Measurements from ENCODE around the gene MT1E.

DNA sequence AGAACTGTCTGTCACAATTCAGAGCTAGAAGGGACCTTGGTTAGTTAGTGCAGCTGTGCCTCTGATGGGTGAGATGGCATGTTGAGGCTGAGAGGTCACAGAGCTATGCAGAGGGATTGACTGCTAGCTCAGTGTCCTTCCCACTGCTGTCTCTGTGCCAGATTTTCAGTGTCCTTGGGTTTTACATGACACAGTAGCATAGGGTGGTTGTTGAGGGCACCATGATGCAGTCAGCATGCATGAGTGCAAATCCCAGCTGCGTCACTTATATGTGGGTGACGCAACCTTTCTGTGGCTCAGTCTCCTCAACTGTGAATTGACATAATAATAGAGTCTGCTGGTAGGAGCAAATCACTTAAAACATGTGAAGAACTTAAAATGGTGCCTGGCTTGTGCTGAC lies 15.6 kb downstream of the MT1E start:
- TF ChIP-seq, protein P1, sequence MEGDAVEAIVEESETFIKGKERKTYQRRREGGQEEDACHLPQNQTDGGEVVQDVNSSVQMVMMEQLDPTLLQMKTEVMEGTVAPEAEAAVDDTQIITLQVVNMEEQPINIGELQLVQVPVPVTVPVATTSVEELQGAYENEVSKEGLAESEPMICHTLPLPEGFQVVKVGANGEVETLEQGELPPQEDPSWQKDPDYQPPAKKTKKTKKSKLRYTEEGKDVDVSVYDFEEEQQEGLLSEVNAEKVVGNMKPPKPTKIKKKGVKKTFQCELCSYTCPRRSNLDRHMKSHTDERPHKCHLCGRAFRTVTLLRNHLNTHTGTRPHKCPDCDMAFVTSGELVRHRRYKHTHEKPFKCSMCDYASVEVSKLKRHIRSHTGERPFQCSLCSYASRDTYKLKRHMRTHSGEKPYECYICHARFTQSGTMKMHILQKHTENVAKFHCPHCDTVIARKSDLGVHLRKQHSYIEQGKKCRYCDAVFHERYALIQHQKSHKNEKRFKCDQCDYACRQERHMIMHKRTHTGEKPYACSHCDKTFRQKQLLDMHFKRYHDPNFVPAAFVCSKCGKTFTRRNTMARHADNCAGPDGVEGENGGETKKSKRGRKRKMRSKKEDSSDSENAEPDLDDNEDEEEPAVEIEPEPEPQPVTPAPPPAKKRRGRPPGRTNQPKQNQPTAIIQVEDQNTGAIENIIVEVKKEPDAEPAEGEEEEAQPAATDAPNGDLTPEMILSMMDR (IDR thresholded peaks at IDR 0.05), result no peak
- TF ChIP-seq POLR2A (IDR thresholded peaks at IDR 0.05), result no peak
